A673 (cell line): Measurements from ENCODE around the gene NFATC4.

ENCODE experiments used
- EZH2 ChIP-seq: fragments of 200-600 bp; sonication (generic); IDR thresholded peaks from 2 replicates; pipeline ENCODE4 v1.6.1; 2017; ENCODE audit warnings: borderline replicate concordance, low read depth, mild to moderate bottlenecking, mixed read lengths, antibody characterized with exemption, low read length; ENCODE audit not compliant: poor library complexity, severe bottlenecking
- TF ChIP-seq, protein P1 (sequence below): fragments of 300-800, 200-600 bp; sonication (generic); conservative IDR thresholded peaks from 2 replicates; pipeline ENCODE4 v1.5.1; 2017; ENCODE audit warnings: low read depth, mild to moderate bottlenecking, antibody characterized with exemption, low read length, moderate library complexity, mixed read lengths

- TF ChIP-seq, protein P1, sequence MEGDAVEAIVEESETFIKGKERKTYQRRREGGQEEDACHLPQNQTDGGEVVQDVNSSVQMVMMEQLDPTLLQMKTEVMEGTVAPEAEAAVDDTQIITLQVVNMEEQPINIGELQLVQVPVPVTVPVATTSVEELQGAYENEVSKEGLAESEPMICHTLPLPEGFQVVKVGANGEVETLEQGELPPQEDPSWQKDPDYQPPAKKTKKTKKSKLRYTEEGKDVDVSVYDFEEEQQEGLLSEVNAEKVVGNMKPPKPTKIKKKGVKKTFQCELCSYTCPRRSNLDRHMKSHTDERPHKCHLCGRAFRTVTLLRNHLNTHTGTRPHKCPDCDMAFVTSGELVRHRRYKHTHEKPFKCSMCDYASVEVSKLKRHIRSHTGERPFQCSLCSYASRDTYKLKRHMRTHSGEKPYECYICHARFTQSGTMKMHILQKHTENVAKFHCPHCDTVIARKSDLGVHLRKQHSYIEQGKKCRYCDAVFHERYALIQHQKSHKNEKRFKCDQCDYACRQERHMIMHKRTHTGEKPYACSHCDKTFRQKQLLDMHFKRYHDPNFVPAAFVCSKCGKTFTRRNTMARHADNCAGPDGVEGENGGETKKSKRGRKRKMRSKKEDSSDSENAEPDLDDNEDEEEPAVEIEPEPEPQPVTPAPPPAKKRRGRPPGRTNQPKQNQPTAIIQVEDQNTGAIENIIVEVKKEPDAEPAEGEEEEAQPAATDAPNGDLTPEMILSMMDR, result peak; percentile 79
- no peak for TF ChIP-seq EZH2
Observed at GRCh38 chr14:24332268-24332993, 35.6 kb upstream of the NFATC4 start.
